SIG-M5 treated with dmso at 0.1 percent for 504 hours (cell line): ENCODE results near the gene DDX60.
A peak's percentile ranks its signal among the peaks of the same experiment; 100 is the strongest.

Source experiments
- DNase-seq: peaks from one replicate; lab custom pipeline; 2025; ENCODE audit not compliant: unreplicated experiment; lab: John Stamatoyannopoulos, UW

The DDX60 gene

DNA sequence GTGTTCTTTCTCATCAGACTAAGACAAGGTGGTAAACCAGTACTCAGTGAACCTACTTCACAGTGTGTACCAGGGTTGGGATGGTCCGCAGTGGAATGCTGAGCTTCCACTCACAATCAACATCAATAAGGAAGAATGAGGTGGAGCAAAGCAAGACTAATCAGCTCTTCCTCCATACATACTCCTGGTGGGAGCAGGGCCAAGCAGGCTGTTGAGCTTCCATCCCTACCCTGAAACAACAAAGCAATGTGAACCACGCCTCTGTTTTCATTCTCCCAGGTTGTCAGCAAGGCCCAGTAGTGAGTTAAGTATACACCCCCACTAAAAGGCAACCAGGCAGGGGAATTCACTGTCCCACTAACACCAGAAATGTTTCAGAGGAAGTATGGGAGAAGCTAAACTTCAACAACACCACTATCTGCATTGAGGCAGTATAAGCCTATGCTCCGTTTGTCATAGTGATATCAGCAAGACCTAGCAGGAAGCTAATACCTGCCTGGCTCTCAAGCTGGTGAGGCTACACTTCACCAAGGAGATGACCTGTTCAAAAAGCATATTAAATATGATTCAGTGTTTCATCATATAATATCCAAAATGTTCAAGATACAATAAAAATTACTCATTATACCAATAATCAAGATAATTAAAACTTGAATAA, 109.5 kb downstream of the DDX60 start:
- DNase-seq = no peak

DNA sequence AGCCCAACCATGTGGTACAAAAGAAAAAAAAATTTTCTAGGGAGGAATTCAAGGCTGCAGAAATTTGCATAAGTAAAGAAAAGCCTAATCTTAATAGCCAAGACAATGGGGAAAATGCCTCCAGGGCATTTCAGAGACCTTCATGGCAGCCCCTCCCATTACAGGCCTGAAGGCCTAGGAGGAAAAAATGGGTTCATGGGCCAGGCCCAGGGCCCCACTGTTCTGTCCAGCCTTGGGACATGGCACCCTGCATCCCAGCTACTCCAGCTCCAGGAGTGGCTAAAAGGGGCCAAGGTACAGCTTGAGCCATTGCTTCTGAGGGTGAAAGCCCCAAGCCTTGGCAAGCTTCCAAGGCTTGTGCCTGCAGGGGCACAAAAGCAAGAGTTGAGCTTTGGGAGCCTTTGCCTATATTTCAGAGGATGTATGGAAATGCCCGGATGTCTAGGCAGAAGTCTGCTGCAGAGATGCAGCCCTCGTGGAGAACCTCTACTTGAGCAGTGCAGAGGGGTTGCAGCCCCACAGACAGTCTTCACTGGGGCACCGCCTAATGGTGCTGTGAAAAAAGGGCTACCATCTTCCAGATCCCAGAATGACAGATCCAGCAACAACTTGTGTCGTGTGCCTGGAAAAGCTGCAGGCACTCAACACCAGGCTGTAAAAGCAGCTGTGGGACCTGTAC, 115.2 kb downstream of the DDX60 start:
- DNase-seq = no peak

DNA sequence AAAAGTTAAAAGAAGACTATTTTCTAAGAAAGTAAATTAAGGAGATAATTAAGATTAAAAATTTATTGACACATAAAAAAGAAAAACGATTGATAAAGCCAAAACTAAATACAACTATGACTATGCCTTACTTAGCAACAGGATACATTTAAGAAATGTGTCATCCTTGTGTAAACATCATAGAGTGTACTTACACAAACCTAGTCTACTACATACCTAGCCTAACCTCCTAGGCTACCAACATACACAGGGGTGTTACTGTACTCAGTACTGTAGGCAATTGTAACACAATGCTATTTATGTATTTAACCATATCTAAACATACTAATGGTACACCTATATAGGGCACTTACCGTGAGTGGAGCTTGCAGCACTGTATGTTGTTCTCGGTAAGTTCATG, 117.9 kb downstream of the DDX60 start:
- peak; percentile 1 for DNase-seq

DNA sequence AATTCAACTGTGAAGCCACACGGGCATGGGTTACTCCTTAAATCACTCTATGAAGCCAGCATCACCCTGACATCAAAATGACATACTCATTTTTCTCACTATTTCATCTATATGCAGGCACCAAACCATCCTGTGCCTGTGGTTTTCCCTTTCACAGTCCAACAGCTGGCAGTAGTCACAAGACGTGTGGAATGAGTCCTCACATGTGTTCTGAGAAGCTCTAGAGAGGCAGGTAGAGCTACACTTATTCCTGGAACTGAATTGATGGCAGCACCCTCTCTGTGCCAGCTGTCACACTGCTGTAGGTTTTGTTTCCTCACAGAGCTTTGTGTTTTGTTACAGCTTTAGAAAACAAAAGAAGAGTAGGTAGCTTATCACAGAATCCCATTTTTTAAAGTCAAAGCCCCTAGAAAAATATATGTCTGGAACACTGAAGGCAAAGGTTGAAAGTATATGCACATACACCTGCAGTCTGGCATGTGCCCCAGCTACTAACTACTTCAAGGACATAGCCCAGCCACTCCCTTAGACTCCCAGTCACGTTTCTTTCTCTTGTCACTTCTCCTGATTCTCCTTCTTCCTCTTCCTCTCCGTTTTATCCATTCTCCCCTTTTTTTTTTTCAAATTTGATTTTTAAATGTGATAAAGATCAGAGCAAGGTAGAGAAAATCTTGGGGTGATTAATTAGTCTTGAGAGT, 119.1 kb downstream of the DDX60 start:
- no peak for DNase-seq

DNA sequence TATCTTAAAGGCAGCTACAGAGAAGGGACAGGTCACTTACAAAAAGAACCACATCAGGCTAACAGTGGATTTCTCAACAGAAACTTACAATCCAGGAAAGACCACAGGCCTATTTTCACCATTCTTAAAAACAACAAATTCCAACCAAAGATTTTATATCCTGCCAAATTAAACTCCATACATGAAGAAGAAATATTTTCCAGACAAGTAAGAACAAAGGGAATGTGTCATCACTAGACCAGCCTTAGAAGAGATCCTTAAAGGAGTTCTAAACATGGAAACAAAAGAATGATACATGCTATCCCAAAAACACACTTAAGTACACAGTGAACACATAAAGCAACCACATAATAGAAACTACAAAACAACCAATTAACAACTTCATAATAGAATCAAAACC, 120.6 kb downstream of the DDX60 start:
- DNase-seq = no peak

DNA sequence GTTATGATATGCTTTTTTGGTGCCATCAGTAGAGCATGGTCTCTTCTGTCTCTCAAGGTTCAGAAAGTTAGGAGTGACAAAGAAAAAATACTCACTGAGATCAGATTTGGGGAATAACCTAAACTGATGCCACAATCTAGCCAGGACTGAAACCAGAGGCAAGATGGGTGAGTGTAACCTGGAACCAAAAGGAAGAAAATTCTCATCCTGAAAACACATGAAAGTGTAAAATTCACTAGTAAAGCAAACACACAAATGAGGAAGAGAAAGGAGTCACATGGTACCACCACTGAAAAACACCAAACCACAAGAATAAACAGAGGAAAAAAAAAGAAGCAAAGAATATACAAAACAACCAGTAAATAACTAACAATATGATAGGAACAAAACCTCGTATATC, 129.8 kb downstream of the DDX60 start:
- no peak for DNase-seq

DNA sequence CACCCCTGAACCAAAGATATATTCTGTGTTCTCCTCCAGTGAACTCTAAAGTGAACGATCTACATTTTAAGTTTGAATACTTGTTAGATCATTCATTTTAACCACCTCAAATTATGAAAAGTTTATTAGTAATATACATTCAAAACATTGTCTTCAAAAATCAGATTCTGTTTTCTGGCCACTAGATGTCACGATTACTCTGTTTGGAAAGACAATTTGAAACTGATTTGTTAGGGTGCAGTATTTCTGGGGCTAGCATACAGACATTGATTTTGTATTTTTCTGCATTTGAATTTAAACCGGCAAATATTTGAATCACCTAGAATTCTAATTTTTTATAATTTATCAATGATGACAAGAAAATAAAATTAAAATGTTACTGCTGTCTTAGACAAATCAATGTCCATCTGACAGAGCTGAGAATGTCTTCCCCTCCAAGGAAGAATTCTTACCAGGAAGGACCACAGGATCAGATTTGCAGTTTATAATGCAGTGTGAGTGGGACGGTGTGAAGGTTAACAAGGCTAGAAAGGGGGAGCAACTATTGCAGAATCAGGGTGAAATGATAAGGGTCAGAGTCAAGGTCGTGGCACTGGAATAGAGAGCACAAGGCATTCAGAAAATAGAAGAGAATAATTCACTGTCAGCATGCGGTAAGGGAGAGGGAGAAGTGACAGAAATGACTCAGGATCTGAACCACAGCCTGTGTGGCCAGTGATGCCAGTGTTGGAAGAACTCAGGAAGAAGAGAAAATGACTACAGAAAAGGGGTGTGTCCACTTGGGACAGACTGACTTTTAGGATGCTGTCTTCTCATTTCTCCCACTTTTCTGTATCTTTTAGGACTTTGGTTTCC, 134.6 kb downstream of the DDX60 start:
- peak; percentile 8 for DNase-seq

DNA sequence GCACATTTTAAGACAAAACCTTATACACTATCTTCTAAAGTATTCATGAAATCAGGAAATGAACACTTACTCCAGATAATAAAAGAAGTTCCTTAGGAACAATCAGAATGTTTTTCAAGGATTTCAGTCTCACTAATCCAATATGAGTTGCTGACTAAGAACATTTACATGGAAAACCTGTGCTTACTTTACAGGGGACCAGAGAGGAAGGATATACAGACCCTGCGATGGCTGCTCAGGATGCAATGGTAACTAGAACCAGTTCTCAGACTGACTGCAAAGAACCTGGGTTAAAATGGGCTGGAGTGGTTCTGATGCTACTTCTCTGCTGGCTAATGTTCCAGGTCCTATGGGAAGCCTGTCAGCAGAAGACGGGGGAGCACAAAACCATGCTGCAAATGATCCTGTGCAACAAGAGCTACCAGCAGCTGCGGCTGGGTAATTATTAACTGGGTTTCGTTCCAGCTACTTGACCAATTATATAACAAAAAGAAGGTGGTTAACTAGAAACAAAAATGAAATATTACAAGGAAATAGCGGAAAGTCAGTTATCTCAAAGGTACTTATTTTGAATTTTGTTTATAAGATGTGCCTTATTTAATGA, 140.9 kb downstream of the DDX60 start:
- DNase-seq = no peak

DNA sequence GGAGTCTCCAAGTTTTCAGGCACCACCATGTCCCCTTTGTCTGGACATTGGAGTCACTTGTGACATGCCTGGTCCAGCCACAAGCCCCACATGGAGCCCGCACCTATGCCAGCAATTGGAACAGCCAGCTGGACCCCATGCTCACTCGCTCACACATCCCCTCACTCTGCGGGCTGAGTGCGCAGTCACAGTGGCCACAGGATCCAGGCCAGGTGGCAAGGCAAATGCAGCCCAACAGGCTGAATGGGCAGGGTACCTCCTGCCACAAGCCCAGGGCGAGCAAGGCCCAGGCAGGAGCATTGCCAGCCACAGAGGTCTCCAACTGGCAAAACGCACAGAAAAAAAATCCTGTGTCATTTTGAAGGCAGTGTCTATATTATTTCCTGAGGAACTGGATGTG, 144.2 kb downstream of the DDX60 start:
- no peak for DNase-seq

DNA sequence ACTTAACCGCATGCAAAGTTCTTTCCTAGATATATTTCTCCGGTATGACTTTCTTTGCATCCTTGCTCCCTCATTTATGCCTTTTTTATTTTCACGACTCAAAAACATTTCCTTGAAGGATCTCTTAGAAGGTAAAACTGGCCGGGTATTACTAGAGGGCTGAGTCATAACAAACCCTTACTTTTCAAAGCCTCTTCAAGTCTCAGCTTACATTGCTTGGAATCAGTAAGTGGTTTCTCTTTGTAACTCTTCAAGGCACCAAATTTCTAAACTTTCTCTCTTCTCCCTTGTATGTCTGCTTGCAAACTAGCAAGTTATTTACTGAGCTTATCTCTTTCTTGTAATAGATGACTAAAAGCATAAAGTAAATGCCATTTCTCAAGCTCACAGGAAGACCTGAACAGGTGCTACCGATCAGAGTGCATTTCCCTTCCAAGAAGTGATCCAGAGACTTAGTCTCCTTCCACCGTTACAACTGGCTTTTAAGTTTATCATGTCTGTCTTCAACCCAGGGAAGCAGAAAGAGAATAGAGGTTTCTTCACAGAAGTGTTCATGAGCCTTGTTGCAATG, 150.8 kb downstream of the DDX60 start:
- DNase-seq = no peak
